ENCODE data around the gene TENT5A. TPM values are rescaled to one million over a fixed set of nuclear protein-coding genes. Genes with fewer than 3 reads are reported as not detected.

TENT5A gene
- total RNA-seq, 1 experiment from 2014 or later: 1.7 TPM

- Histone ChIP-seq H3K36me3 (ENCODE audit: control insufficient read depth, insufficient read depth, low read length) (no peaks in the 10 kb centered on the region), H3K4me1 (ENCODE audit: control insufficient read depth, insufficient read depth, low read length) (no peaks in the 10 kb centered on the region; the same call in 1 of the 2 replicates), H3K27ac (ENCODE audit: low read length) (no peak overlapping the region), H3K27me3 (ENCODE audit: control insufficient read depth, insufficient read depth, low read length) (peaks cover 27% of the 10 kb centered on the region), H3K4me3 (ENCODE audit: low read depth in 2 of 2, low read length in 2 of 2) (peak overlapping the region; percentile 55 to 82), H3K9me3 (ENCODE audit: control insufficient read depth, insufficient read depth, low read depth, low read length) (no peaks in the 10 kb centered on the region)
- ChIA-PET CTCF (no interaction called here), POLR2A (no interaction called here)
- BruUV-seq (replicated peaks): no TSS peak
- intact Hi-C loops (cut with micrococcal nuclease; ENCODE audit: unreplicated experiment): no loop called here
- no peak for DNase-seq (ENCODE audit: low read depth, low spot score)
- peak; percentile 67 for ATAC-seq
- no peak for TF ChIP-seq REST (IDR thresholded peaks at IDR 0.05; ENCODE audit: insufficient read depth in 1 of 2, low read depth in 2 of 2, low read length in 1 of 2)
- TF ChIP-seq SIN3A (IDR thresholded peaks at IDR 0.05; ENCODE audit: borderline replicate concordance, insufficient read depth, low read depth, low read length): no peak
- peak; percentile 81 for TF ChIP-seq CTCF (IDR thresholded peaks at IDR 0.05)
- TF ChIP-seq POLR2AphosphoS5 (IDR thresholded peaks at IDR 0.05; ENCODE audit: low read depth, low read length): no peak
- in situ Hi-C loops (cut with HindIII; ENCODE audit: low pct_unique_long_range_greater_than_20kb, low sequenced_read_pairs): no loop called here
Measured at GRCh38 chr6:81753711-81754577, 1.5 kb upstream of the TENT5A start.

GRCh38 chr6:81752921-81753710, 635 bp upstream of the TENT5A start:
- no TSS peak for BruUV-seq (replicated peaks)

More at GRCh38 chr6:81752921-81753710, 635 bp upstream of the TENT5A start:
- ChIA-PET POLR2A (no interaction called here), CTCF (no interaction called here)
- peaks cover 27% of the 10 kb centered on the region for H3K27me3 ChIP-seq (ENCODE audit: control insufficient read depth, insufficient read depth, low read length)
- peak; percentile 85 for ATAC-seq
- TF ChIP-seq TCF7L2 (IDR thresholded peaks at IDR 0.05; ENCODE audit: low read depth, low read length) (no peak), SIN3A (IDR thresholded peaks at IDR 0.05; ENCODE audit: borderline replicate concordance, insufficient read depth, low read depth, low read length) (no peak), REST (IDR thresholded peaks at IDR 0.05; ENCODE audit: insufficient read depth in 1 of 2, low read depth in 2 of 2, low read length in 1 of 2) (no peak), POLR2AphosphoS5 (IDR thresholded peaks at IDR 0.05; ENCODE audit: low read depth, low read length) (no peak), CTCF (IDR thresholded peaks at IDR 0.05) (no peak)
- H3K27ac ChIP-seq (ENCODE audit: low read length): no peak overlapping the region
- in situ Hi-C loops (cut with HindIII; ENCODE audit: low pct_unique_long_range_greater_than_20kb, low sequenced_read_pairs) (no loop called here), intact Hi-C loops (cut with micrococcal nuclease; ENCODE audit: unreplicated experiment) (no loop called here)
- no peaks in the 10 kb centered on the region; the same call in 1 of the 2 replicates for H3K4me1 ChIP-seq (ENCODE audit: control insufficient read depth, insufficient read depth, low read length)
- no peaks in the 10 kb centered on the region for H3K36me3 ChIP-seq (ENCODE audit: control insufficient read depth, insufficient read depth, low read length)
- H3K9me3 ChIP-seq (ENCODE audit: control insufficient read depth, insufficient read depth, low read depth, low read length): no peaks in the 10 kb centered on the region
- peak overlapping the region; percentile 55 to 82 for H3K4me3 ChIP-seq (ENCODE audit: low read depth in 2 of 2, low read length in 2 of 2)
- no peak for DNase-seq (ENCODE audit: low read depth, low spot score)

Measured in Panc1 (cell line).